22Rv1 (cell line): ENCODE results near the gene CAMKMT.

ENCODE experiments used
- H3K27ac ChIP-seq: fragments of 450-650 bp; 2 replicates; pipeline ENCODE4 v1.5.1; 2017
- CTCF ChIP-seq: fragments of 450-650 bp; IDR thresholded peaks from 2 replicates; pipeline ENCODE4 v1.5.1; 2017; ENCODE audit warnings: mild to moderate bottlenecking
- ZFX ChIP-seq: fragments of 450-650 bp; IDR thresholded peaks from 2 replicates; pipeline ENCODE4 v1.6.1; 2017; ENCODE audit warnings: antibody characterized with exemption, borderline replicate concordance

Gene CAMKMT

GRCh38 chr2:44817256-44817655, 455.5 kb downstream of the CAMKMT start:
- TF ChIP-seq ZFX (no peak), CTCF (no peak)
- no peak overlapping the region for H3K27ac ChIP-seq

GRCh38 chr2:44817673-44818335, 456.1 kb downstream of the CAMKMT start:
- no peak overlapping the region for H3K27ac ChIP-seq
- TF ChIP-seq ZFX (no peak), CTCF (no peak)

GRCh38 chr2:44819061-44819460, 457.3 kb downstream of the CAMKMT start:
- no peak overlapping the region for H3K27ac ChIP-seq
- TF ChIP-seq ZFX = no peak
- TF ChIP-seq CTCF = no peak

- no peak for TF ChIP-seq CTCF
- no peak for TF ChIP-seq ZFX
- H3K27ac ChIP-seq = no peak overlapping the region
Observed at GRCh38 chr2:44821500-44821899, 459.8 kb downstream of the CAMKMT start.

GRCh38 chr2:44822174-44822573, 460.4 kb downstream of the CAMKMT start:
- no peak overlapping the region for H3K27ac ChIP-seq
- TF ChIP-seq ZFX (no peak), CTCF (no peak)
